Naive thymus-derived CD4-positive, alpha-beta T cell (primary cell): ENCODE measurements around the gene RPS27. TPM values are rescaled to one million over a fixed set of nuclear protein-coding genes. Genes with fewer than 3 reads are reported as not detected.

Source experiments
- ATAC-seq: fragments of 150-1000 bp; cut with Tn5 transposase; 2 replicates; pipeline ENCODE4 v1.10.0; 2021; ENCODE audit warnings: mild to moderate bottlenecking, moderate library complexity
- CTCF ChIA-PET: fragments of 350-600 bp; sonication (Branson Sonifier 250); formaldehyde crosslinking; loops from one replicate; lab custom pipeline; 2021; ENCODE audit warnings: antibody characterized with exemption; lab: Charles Lee
- POLR2A ChIA-PET: fragments of 350-600 bp; sonication (Branson Sonifier 250); formaldehyde crosslinking; loops from one replicate; lab custom pipeline; 2021; ENCODE audit warnings: antibody characterized with exemption, inconsistent platforms; lab: Charles Lee
- DNase-seq, 9 donors: peaks; one replicate each; pipeline versions ENCODE4 v3.0.0 to v3.0.0-alpha.2; 2020 to 2022; ENCODE audit warnings: mixed read lengths in 1 of 9
- H3K27ac ChIP-seq: one replicate; pipeline ENCODE4 v1.7.0; 2013; ENCODE audit warnings: mild to moderate bottlenecking, low read depth, low read length, moderate library complexity
- H3K27me3 ChIP-seq, 2 donors: one replicate each; pipeline ENCODE4 v1.7.0; 2013; ENCODE audit warnings: low read length in 2 of 2, mild to moderate bottlenecking in 2 of 2, moderate library complexity in 2 of 2; ENCODE audit not compliant: control insufficient read depth in 2 of 2, insufficient read depth in 2 of 2
- H3K36me3 ChIP-seq, 3 experiments: 1 replicate in 2 of 3; 2 replicates in 1 of 3; pipeline ENCODE4 v1.7.0; 2013; ENCODE audit warnings: low read length in 3 of 3, mild to moderate bottlenecking in 3 of 3, moderate library complexity in 1 of 3; ENCODE audit not compliant: insufficient read depth in 3 of 3, control insufficient read depth in 2 of 3
- H3K4me1 ChIP-seq, 2 donors: one replicate each; pipeline ENCODE4 v1.7.0; 2013; ENCODE audit warnings: low read length in 2 of 2, mild to moderate bottlenecking in 2 of 2, moderate library complexity in 1 of 2; ENCODE audit not compliant: control insufficient read depth in 2 of 2, insufficient read depth in 2 of 2
- H3K4me3 ChIP-seq: 2 replicates; pipeline ENCODE4 v1.7.0; 2013; ENCODE audit warnings: mild to moderate bottlenecking, low read length
- H3K9me3 ChIP-seq, 3 experiments: 1 replicate in 2 of 3; 2 replicates in 1 of 3; pipeline ENCODE4 v1.7.0; 2013; ENCODE audit warnings: low read length in 3 of 3; ENCODE audit not compliant: control insufficient read depth in 2 of 3
- H3K27ac Mint-ChIP-seq, 9 donors: one replicate each; pipeline ENCODE4 v1.8.0; 2020 to 2022; ENCODE audit warnings: mixed read lengths in 9 of 9, mild to moderate bottlenecking in 8 of 9, moderate library complexity in 5 of 9, inconsistent platforms in 2 of 9
- H3K27me3 Mint-ChIP-seq, 5 donors: one replicate each; pipeline ENCODE4 v1.8.0; 2021 to 2022; ENCODE audit warnings: mixed read lengths in 5 of 5, mild to moderate bottlenecking in 1 of 5
- H3K36me3 Mint-ChIP-seq, 5 donors: one replicate each; pipeline ENCODE4 v1.8.0; 2020 to 2022; ENCODE audit warnings: mixed read lengths in 5 of 5, mild to moderate bottlenecking in 3 of 5, inconsistent platforms in 1 of 5
- H3K4me1 Mint-ChIP-seq, 7 donors: one replicate each; pipeline ENCODE4 v1.8.0; 2020 to 2022; ENCODE audit warnings: mixed read lengths in 7 of 7, mild to moderate bottlenecking in 3 of 7, inconsistent platforms in 1 of 7
- H3K4me3 Mint-ChIP-seq, 10 donors: one replicate each; pipeline ENCODE4 v1.8.0; 2020 to 2022; ENCODE audit warnings: mild to moderate bottlenecking in 10 of 10, mixed read lengths in 10 of 10, moderate library complexity in 6 of 10, inconsistent platforms in 2 of 10
- H3K9me3 Mint-ChIP-seq, 11 donors: one replicate each; pipeline ENCODE4 v1.8.0; 2020 to 2022; ENCODE audit warnings: mixed read lengths in 11 of 11, mild to moderate bottlenecking in 4 of 11, inconsistent platforms in 1 of 11, moderate library complexity in 1 of 11
- intact Hi-C, 2 donors: fragments of 100-400 bp; cut with micrococcal nuclease; formaldehyde crosslinking; loops; one replicate each; pipeline ENCODE4 v1.15.1; 2023
- polyA plus RNA-seq, 2 donors: library from polyadenylated mRNA; unstranded; fragments of 300-500 nt; fragmentation: Illumina TruSeq; gene quantifications; one replicate each; pipeline ENCODE4 v1.2.3, GENCODE V29; 2021
- total RNA-seq, 6 experiments: library from RNA in 5 of 6; stranded (reverse) in 5 of 6; gene quantifications; 1 replicate in 5 of 6; 2 replicates in 1 of 6; pipeline ENCODE4 v1.2.3 and lab custom pipeline; 2021 to 2026

Gene RPS27
- total and polyA plus RNA-seq, 7 experiments from 2014 or later: 2,313 to 29,571 (median 7,996) TPM

DNA sequence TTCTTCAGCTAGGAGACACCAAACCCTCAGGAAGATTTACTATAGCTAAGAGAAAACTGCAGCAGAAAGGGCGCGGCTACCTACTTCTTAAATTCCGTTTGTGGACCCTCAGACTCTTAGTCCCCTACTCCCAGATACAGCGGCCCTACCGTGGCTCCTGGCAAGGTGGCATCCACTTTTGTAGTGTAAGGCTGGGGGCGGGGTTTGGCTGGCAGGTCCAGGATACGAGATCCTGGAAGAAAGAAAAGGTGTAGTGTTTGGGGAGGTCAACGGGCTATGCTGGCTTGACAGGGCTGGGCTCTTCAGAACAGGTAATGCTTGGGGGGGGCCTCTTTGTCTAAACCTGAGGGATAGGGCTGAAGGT, 22.6 kb upstream of the RPS27 start:
- DNase-seq (no peak), ATAC-seq (no peak)
- intact Hi-C loops: loop anchor here (1.0 to 10.0 kb wide), 9 partner anchors 9 to 987 kb away; partner anchors contain the start of genes JTB (in 2 of the 2), CRTC2 (in 1 of the 2), ILF2 (in 1 of the 2) and PBXIP1 (in 1 of the 2)
- no peaks in the 10 kb centered on the region for H3K9me3 ChIP-seq
- H3K4me3 ChIP-seq: peak overlapping the region; percentile 89
- Mint-ChIP-seq H3K4me1 (peaks cover 22 to 68% (median 58%) of the 10 kb centered on the region in 7 donors), H3K36me3 (peaks cover 0 to 9% (median 0%) of the 10 kb centered on the region in 5 donors), H3K27ac (peak overlapping the region; percentile 87 to 99 (median 94)), H3K9me3 (no peaks in the 10 kb centered on the region), H3K27me3 (no peaks in the 10 kb centered on the region), H3K4me3 (peak overlapping the region; percentile 83 to 97 (median 92))
- peak overlapping the region; percentile 79 for H3K27ac ChIP-seq
- POLR2A ChIA-PET: interaction anchor here (0.5 to 7.0 kb wide), 20 partner anchors 9 to 1891 kb away, joined by 3 to 128 read pairs (median 4); partner anchors contain the start of genes CRTC2, DENND4B, GATAD2B and JTB
- H3K27me3 ChIP-seq: no peaks in the 10 kb centered on the region
- CTCF ChIA-PET: interaction anchor here (1.1 to 2.2 kb wide), 8 partner anchors 10 to 368 kb away, joined by 3 to 11 read pairs (median 5); partner anchors contain the start of genes DENND4B, JTB and RAB13
- H3K36me3 ChIP-seq: peaks cover 0 to 8% (median 0%) of the 10 kb centered on the region in 3 experiments
- H3K4me1 ChIP-seq: peaks cover 25 to 35% of the 10 kb centered on the region in 2 donors

DNA sequence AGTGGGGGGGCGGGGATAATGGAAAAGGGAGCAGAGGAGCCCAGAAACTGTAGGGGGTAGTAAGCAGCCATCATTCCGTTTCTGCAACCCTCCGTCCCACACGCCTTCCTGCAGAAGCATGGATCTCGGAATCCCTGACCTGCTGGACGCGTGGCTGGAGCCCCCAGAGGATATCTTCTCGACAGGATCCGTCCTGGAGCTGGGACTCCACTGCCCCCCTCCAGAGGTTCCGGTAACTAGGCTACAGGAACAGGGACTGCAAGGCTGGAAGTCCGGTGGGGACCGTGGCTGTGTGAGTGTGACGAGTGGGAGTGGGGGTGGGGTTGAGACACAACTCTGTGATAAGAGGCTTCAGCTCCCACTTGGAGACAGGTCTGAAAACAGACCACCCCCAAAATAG, 22.2 kb upstream of the RPS27 start:
- DNase-seq (no peak), ATAC-seq (no peak)
- H3K4me1 ChIP-seq: peaks cover 23 to 35% of the 10 kb centered on the region in 2 donors
- H3K36me3 ChIP-seq: peaks cover 0 to 12% (median 0%) of the 10 kb centered on the region in 3 experiments
- H3K9me3 ChIP-seq: no peaks in the 10 kb centered on the region
- peaks cover 0 to 11% (median 0%) of the 10 kb centered on the region in 5 donors for H3K36me3 Mint-ChIP-seq
- H3K4me1 Mint-ChIP-seq: peaks cover 22 to 69% (median 55%) of the 10 kb centered on the region in 7 donors
- no peaks in the 10 kb centered on the region for H3K9me3 Mint-ChIP-seq
- peak overlapping the region in 8 of 10 donors; percentile 20 to 97 (median 88) for H3K4me3 Mint-ChIP-seq
- intact Hi-C loops: loop anchor here (5.0 to 10.0 kb wide), 3 partner anchors 296 to 986 kb away; partner anchors contain the start of genes ILF2 (in 1 of the 2), PBXIP1 (in 1 of the 2) and S100A6 (in 1 of the 2)
- ChIA-PET CTCF (interaction anchor here (0.8 to 2.2 kb wide), 7 partner anchors 9 to 367 kb away, joined by 3 to 11 read pairs (median 4); partner anchors contain the start of genes DENND4B, JTB and RAB13), POLR2A (interaction anchor here (0.8 to 7.0 kb wide), 12 partner anchors 8 to 193 kb away, joined by 3 to 128 read pairs (median 7); partner anchors contain the start of genes CRTC2, DENND4B, JTB and RAB13)
- H3K4me3 ChIP-seq: no peak overlapping the region
- H3K27ac Mint-ChIP-seq: peak overlapping the region; percentile 38 to 99 (median 94)
- peak overlapping the region; percentile 79 for H3K27ac ChIP-seq
- no peaks in the 10 kb centered on the region for H3K27me3 Mint-ChIP-seq
- no peaks in the 10 kb centered on the region for H3K27me3 ChIP-seq

DNA sequence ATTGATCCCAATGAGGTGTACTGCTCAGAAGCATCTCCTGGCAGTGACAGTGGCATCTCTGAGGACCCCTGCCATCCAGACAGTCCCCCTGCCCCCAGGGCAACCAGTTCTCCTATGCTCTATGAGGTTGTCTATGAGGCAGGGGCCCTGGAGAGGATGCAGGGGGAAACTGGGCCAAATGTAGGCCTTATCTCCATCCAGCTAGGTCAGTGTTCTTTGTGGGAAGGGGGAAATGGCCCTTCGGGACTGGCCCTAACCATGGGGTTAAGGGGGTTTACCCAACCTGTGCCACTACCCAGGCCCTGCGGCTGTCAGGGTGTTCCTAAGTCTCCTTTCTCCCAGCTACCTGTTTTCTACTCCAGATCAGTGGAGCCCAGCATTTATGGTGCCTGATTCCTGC, 21.6 kb upstream of the RPS27 start:
- no peaks in the 10 kb centered on the region for H3K27me3 ChIP-seq
- peak overlapping the region in 5 of 10 donors; percentile 8 to 35 (median 20) for H3K4me3 Mint-ChIP-seq
- H3K4me3 ChIP-seq: no peak overlapping the region
- H3K9me3 ChIP-seq: no peaks in the 10 kb centered on the region
- peaks cover 18 to 66% (median 50%) of the 10 kb centered on the region in 7 donors for H3K4me1 Mint-ChIP-seq
- ChIA-PET CTCF (interaction anchor here (0.8 to 1.6 kb wide), 4 partner anchors 9 to 367 kb away, joined by 3 to 7 read pairs (median 3); partner anchors contain the start of genes DENND4B and JTB), POLR2A (interaction anchor here (2.4 to 7.0 kb wide), 5 partner anchors 8 to 185 kb away, joined by 7 to 128 read pairs (median 70); partner anchors contain the start of genes CRTC2, DENND4B, JTB and RPS27)
- H3K27ac ChIP-seq: peak overlapping the region; percentile 40
- H3K36me3 Mint-ChIP-seq: peaks cover 0 to 9% (median 1%) of the 10 kb centered on the region in 5 donors
- H3K27me3 Mint-ChIP-seq: no peaks in the 10 kb centered on the region
- H3K36me3 ChIP-seq: peaks cover 0 to 18% (median 0%) of the 10 kb centered on the region in 3 experiments
- no peak for DNase-seq
- ATAC-seq: no peak
- H3K4me1 ChIP-seq: peaks cover 20 to 32% of the 10 kb centered on the region in 2 donors
- intact Hi-C loops: loop anchor here (5.0 to 10.0 kb wide), 3 partner anchors 297 to 986 kb away; partner anchors contain the start of genes ILF2 (in 1 of the 2), PBXIP1 (in 1 of the 2) and S100A6 (in 1 of the 2)
- H3K9me3 Mint-ChIP-seq: no peaks in the 10 kb centered on the region
- peak overlapping the region; percentile 38 to 99 (median 92) for H3K27ac Mint-ChIP-seq

DNA sequence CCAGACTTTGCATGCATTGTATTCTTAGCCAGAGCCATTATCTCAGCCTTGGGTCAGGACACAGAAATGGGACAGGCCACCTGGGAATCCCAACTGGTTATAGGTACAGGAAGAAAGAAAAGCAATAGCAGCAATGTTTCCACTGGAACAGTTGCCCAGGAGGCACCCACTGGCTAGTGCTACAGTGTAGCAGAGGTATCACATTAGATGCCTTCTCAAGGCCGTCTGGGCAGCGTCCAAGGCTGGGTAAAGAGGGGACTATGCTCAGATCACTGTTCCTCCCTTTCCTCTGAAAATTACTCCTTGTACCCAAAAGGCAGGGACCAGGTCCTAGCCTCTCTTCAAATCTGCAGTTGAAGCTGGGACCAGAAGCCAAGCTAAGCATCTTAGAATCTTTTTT, 20.2 kb upstream of the RPS27 start:
- H3K36me3 Mint-ChIP-seq: peaks cover 0 to 11% (median 8%) of the 10 kb centered on the region in 5 donors
- H3K4me1 Mint-ChIP-seq: peaks cover 18 to 63% (median 49%) of the 10 kb centered on the region in 7 donors
- Histone ChIP-seq H3K4me3 (no peak overlapping the region), H3K27ac (no peak overlapping the region), H3K9me3 (no peaks in the 10 kb centered on the region), H3K27me3 (no peaks in the 10 kb centered on the region), H3K4me1 (peaks cover 16 to 24% of the 10 kb centered on the region in 2 donors), H3K36me3 (peaks cover 0 to 32% (median 3%) of the 10 kb centered on the region in 3 experiments)
- no peaks in the 10 kb centered on the region for H3K9me3 Mint-ChIP-seq
- CTCF ChIA-PET: no interaction called here
- no peak for ATAC-seq
- DNase-seq: no peak
- peak overlapping the region in 4 of 9 donors; percentile 58 to 94 (median 76) for H3K27ac Mint-ChIP-seq
- intact Hi-C loops: no loop called here
- no peaks in the 10 kb centered on the region for H3K27me3 Mint-ChIP-seq
- no peak overlapping the region for H3K4me3 Mint-ChIP-seq
- POLR2A ChIA-PET: interaction anchor here (0.7 to 7.0 kb wide), 4 partner anchors 6 to 190 kb away, joined by 3 to 128 read pairs (median 62); partner anchors contain the start of genes CRTC2 and JTB

DNA sequence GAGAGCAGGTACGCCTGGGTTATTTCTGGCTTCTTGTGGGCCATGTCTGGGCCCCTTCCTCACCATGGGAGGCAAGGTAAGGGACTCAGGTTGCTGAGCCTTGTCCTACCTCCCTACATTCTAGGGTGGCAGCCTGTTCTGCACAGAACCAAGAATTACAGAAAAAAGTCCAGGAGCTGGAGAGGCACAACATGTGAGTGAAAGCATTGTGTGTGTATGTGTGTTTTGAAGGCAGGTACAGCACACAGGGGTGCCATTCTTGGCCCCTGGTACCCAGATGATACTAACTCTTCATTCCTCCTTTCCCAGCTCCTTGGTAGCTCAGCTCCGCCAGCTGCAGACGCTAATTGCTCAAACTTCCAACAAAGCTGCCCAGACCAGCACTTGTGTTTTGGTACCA, 17.5 kb upstream of the RPS27 start:
- DNase-seq (no peak), ATAC-seq (no peak)
- CTCF ChIA-PET: interaction anchor here (2.0 kb wide), 1 partner anchor 16 kb away, joined by 5 read pairs; no protein-coding TSS in a partner anchor
- Histone ChIP-seq H3K36me3 (peaks cover 0 to 46% (median 3%) of the 10 kb centered on the region in 3 experiments), H3K9me3 (no peaks in the 10 kb centered on the region), H3K27me3 (no peaks in the 10 kb centered on the region), H3K4me3 (no peak overlapping the region), H3K27ac (no peak overlapping the region), H3K4me1 (peaks cover 10 to 19% of the 10 kb centered on the region in 2 donors)
- intact Hi-C loops: no loop called here
- Mint-ChIP-seq H3K36me3 (peaks cover 5 to 20% (median 13%) of the 10 kb centered on the region in 5 donors), H3K9me3 (no peaks in the 10 kb centered on the region), H3K4me3 (peak overlapping the region in 1 of 10 donors; percentile 6), H3K27me3 (no peaks in the 10 kb centered on the region), H3K27ac (peak overlapping the region in 6 of 9 donors; percentile 29 to 67 (median 54)), H3K4me1 (peaks cover 13 to 56% (median 45%) of the 10 kb centered on the region in 7 donors)
- POLR2A ChIA-PET: interaction anchor here (1.3 to 8.8 kb wide), 4 partner anchors 10 to 27 kb away, joined by 6 to 157 read pairs (median 56); partner anchors contain the start of genes CRTC2, DENND4B, RAB13 and RPS27

DNA sequence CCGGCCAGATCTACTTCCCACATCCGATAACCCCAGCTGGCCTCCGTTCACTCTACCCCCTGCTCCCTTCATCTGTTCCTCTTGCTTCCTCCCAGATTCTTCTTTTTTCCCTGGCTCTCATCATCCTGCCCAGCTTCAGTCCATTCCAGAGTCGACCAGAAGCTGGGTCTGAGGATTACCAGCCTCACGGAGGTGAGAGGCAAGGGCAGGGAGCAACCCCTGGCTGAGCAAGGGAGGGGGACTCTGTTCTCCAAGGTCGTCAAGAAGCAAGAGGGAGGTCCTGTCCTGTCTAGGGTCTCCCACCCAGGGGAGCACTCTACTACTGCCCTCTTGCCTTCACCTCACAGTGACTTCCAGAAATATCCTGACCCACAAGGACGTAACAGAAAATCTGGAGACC, 17.0 kb upstream of the RPS27 start:
- peak overlapping the region in 5 of 9 donors; percentile 28 to 67 (median 29) for H3K27ac Mint-ChIP-seq
- peaks cover 5 to 20% (median 13%) of the 10 kb centered on the region in 5 donors for H3K36me3 Mint-ChIP-seq
- no peak overlapping the region for H3K4me3 Mint-ChIP-seq
- H3K4me1 Mint-ChIP-seq: peaks cover 17 to 59% (median 48%) of the 10 kb centered on the region in 7 donors
- ChIA-PET POLR2A (interaction anchor here (1.3 to 8.8 kb wide), 6 partner anchors 6 to 28 kb away, joined by 6 to 157 read pairs (median 56); partner anchors contain the start of genes CREB3L4, CRTC2, DENND4B and RAB13), CTCF (interaction anchor here (1.3 to 2.0 kb wide), 2 partner anchors 16 to 70 kb away, joined by 3 to 5 read pairs; no protein-coding TSS in a partner anchor)
- Histone ChIP-seq H3K4me1 (peaks cover 9 to 21% of the 10 kb centered on the region in 2 donors), H3K27ac (no peak overlapping the region), H3K27me3 (no peaks in the 10 kb centered on the region), H3K36me3 (peaks cover 0 to 46% (median 3%) of the 10 kb centered on the region in 3 experiments), H3K4me3 (no peak overlapping the region), H3K9me3 (no peaks in the 10 kb centered on the region)
- H3K9me3 Mint-ChIP-seq: no peaks in the 10 kb centered on the region
- DNase-seq (no peak), ATAC-seq (no peak)
- H3K27me3 Mint-ChIP-seq: no peaks in the 10 kb centered on the region
- intact Hi-C loops: no loop called here
